Measurements from ENCODE around the gene C12orf76. TPM values are rescaled to one million over a fixed set of nuclear protein-coding genes. Genes with fewer than 3 reads are reported as not detected.
A peak's percentile ranks its signal among the peaks of the same experiment; 100 is the strongest.

Gene C12orf76
- total RNA-seq, 1 experiment from 2014 or later: 9.7 TPM

DNA sequence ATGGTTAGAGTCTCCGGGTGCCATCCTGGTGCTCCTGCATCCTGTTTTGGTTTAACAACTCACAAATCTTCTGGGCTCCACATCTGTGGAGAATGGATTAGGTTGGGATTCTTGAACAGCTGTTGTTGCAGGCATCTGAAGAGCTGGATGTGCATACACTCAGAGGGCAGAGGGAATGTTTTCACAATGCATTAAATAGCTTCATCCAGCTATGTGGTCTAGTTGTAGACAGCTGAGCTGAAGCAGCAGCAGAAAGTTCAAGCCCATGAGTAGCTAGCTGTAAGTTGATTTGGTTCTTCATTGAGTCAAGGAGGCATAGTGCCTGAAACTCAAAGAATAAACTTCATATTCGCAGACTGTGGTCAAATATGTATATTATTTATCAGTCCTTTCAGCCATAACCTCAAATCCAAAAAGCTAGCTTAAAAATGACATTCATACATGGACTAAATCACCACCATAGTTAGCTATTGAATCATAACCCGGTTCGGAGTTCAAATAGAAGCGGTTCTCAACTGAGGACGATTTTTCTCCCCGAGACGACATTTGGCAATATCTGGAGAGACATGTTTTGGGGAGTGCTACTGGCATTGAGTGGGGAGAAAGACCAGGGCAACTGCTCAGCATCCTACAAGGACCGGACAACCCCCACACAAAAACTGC, 50.0 kb downstream of the C12orf76 start:
- Histone ChIP-seq H4K91ac (ENCODE audit: insufficient read length, low read depth, low read length) (no peak overlapping the region), H4K8ac (replicated peaks; ENCODE audit: insufficient read length, low read depth, low read length) (no peak overlapping the region), H3K4me2 (ENCODE audit: insufficient read depth, insufficient read length, low read length) (peak overlapping the region; percentile 97), H3K9me3 (ENCODE audit: control insufficient read depth, low read depth, low read length) (no peaks in the 10 kb centered on the region), H4K5ac (ENCODE audit: insufficient read length, low read depth, low read length) (no peak overlapping the region), H3K4ac (ENCODE audit: low read depth, low read length) (no peak overlapping the region), H2AFZ (ENCODE audit: low read length) (no peak overlapping the region), H3K27ac (ENCODE audit: insufficient read length, low read depth, low read length) (no peak overlapping the region), H2BK12ac (ENCODE audit: insufficient read length, low read depth, low read length) (no peak overlapping the region), H3K79me2 (ENCODE audit: insufficient read depth, low read length) (no peaks in the 10 kb centered on the region), H2BK5ac (ENCODE audit: insufficient read length, low read length) (no peak overlapping the region), H3K56ac (ENCODE audit: insufficient read length, low read depth, low read length) (no peak overlapping the region), H4K20me1 (ENCODE audit: control insufficient read depth, insufficient read depth, insufficient read length) (peaks cover 3% of the 10 kb centered on the region), H3K18ac (ENCODE audit: insufficient read length, low read depth, low read length) (peak overlapping the region; percentile 66), H3K23me2 (ENCODE audit: insufficient read length, low read depth, low read length, poor library complexity, severe bottlenecking) (peaks cover 16% of the 10 kb centered on the region), H3K23ac (ENCODE audit: insufficient read length, low read depth, low read length) (no peak overlapping the region), H2BK20ac (ENCODE audit: low read depth, low read length, poor library complexity, severe bottlenecking) (no peak overlapping the region), H3T11ph (ENCODE audit: low read length) (no peak overlapping the region), H2AK5ac (ENCODE audit: insufficient read length, low read length) (no peak overlapping the region), H3K14ac (ENCODE audit: insufficient read depth, low read length) (no peak overlapping the region), H3K27me3 (ENCODE audit: insufficient read depth, low read length) (no peaks in the 10 kb centered on the region), H3K9ac (ENCODE audit: extremely low read depth, insufficient read length, low read length) (peak overlapping the region; percentile 39), H2BK120ac (ENCODE audit: low read depth, low read length, poor library complexity, severe bottlenecking) (no peak overlapping the region), H3K79me1 (ENCODE audit: insufficient read depth, low read depth, low read length, poor library complexity, severe bottlenecking) (no peaks in the 10 kb centered on the region), H3K4me1 (ENCODE audit: insufficient read depth, low read length) (peaks cover 2% of the 10 kb centered on the region; the same call in 1 of the 2 replicates), H2BK15ac (ENCODE audit: low read depth, low read length) (no peak overlapping the region)
- no peak for DNase-seq
- H3K36me3 Mint-ChIP-seq (ENCODE audit: insufficient read depth in 1 of 3, low read depth in 3 of 3): no peaks in the 10 kb centered on the region; a peak in 2 of 7 replicates
- H3K4me3 Mint-ChIP-seq: peak overlapping the region; percentile 83 to 91
- TF ChIP-seq, protein P1, sequence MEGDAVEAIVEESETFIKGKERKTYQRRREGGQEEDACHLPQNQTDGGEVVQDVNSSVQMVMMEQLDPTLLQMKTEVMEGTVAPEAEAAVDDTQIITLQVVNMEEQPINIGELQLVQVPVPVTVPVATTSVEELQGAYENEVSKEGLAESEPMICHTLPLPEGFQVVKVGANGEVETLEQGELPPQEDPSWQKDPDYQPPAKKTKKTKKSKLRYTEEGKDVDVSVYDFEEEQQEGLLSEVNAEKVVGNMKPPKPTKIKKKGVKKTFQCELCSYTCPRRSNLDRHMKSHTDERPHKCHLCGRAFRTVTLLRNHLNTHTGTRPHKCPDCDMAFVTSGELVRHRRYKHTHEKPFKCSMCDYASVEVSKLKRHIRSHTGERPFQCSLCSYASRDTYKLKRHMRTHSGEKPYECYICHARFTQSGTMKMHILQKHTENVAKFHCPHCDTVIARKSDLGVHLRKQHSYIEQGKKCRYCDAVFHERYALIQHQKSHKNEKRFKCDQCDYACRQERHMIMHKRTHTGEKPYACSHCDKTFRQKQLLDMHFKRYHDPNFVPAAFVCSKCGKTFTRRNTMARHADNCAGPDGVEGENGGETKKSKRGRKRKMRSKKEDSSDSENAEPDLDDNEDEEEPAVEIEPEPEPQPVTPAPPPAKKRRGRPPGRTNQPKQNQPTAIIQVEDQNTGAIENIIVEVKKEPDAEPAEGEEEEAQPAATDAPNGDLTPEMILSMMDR (conservative IDR thresholded peaks at IDR 0.05): no peak
- WGBS (ENCODE audit: extremely low coverage, insufficient read length, low lambda C conversion rate): no CpG with 5 or more reads among the region's 9 CpGs
- H3K27ac Mint-ChIP-seq: peak overlapping the region in 2 of 3 experiments; percentile 95 to 99; a peak in 3 of 7 replicates
- H3K4me1 Mint-ChIP-seq: peaks cover 27 to 30% of the 10 kb centered on the region in 2 experiments
- peaks cover 12% of the 10 kb centered on the region for H3K27me3 Mint-ChIP-seq (ENCODE audit: low read depth)
- H3K9me3 Mint-ChIP-seq: no peaks in the 10 kb centered on the region

Measured in H9 (cell line).